H9 (cell line): ENCODE measurements around the gene TH. TPM values are rescaled to one million over a fixed set of nuclear protein-coding genes. Genes with fewer than 3 reads are reported as not detected.

Experiments
- DNase-seq: peaks from one replicate; pipeline ENCODE4 v3.0.0-alpha.2; 2017
- H2AFZ ChIP-seq: one replicate; pipeline ENCODE4 v1.6.1; 2013; ENCODE audit warnings: mild to moderate bottlenecking, low read length, control low read depth, moderate library complexity
- H2AK5ac ChIP-seq: 2 replicates; pipeline ENCODE4 v1.6.1; 2013; ENCODE audit warnings: low read length, control low read depth, mixed read lengths; ENCODE audit not compliant: insufficient read length
- H2BK120ac ChIP-seq: one replicate; pipeline ENCODE4 v1.6.1; 2013; ENCODE audit warnings: low read depth, mild to moderate bottlenecking, low read length, control low read depth, inconsistent platforms; ENCODE audit not compliant: poor library complexity, severe bottlenecking
- H2BK12ac ChIP-seq: 2 replicates; pipeline ENCODE4 v1.6.1; 2013; ENCODE audit warnings: low read length, control low read depth, mixed read lengths, low read depth; ENCODE audit not compliant: insufficient read length
- H2BK15ac ChIP-seq: 2 replicates; pipeline ENCODE4 v1.6.1; 2013; ENCODE audit warnings: low read depth, low read length, control low read depth
- H2BK20ac ChIP-seq: one replicate; pipeline ENCODE4 v1.6.1; 2013; ENCODE audit warnings: low read depth, mild to moderate bottlenecking, low read length, control low read depth, inconsistent platforms; ENCODE audit not compliant: poor library complexity, severe bottlenecking
- H2BK5ac ChIP-seq: 2 replicates; pipeline ENCODE4 v1.6.1; 2013; ENCODE audit warnings: low read length, control low read depth, mixed read lengths; ENCODE audit not compliant: insufficient read length
- H3K14ac ChIP-seq: 2 replicates; pipeline ENCODE4 v1.6.1; 2013; ENCODE audit warnings: low read length, control low read depth; ENCODE audit not compliant: insufficient read depth
- H3K18ac ChIP-seq: 2 replicates; pipeline ENCODE4 v1.6.1; 2013; ENCODE audit warnings: low read depth, mild to moderate bottlenecking, mixed read lengths, low read length, control low read depth; ENCODE audit not compliant: insufficient read length
- H3K23ac ChIP-seq: 2 replicates; pipeline ENCODE4 v1.6.1; 2013; ENCODE audit warnings: low read length, control low read depth, mixed read lengths, low read depth; ENCODE audit not compliant: insufficient read length
- H3K23me2 ChIP-seq: 2 replicates; pipeline ENCODE4 v1.6.1; 2013; ENCODE audit warnings: low read depth, mild to moderate bottlenecking, mixed read lengths, low read length, control low read depth; ENCODE audit not compliant: insufficient read length, poor library complexity, severe bottlenecking
- H3K27ac ChIP-seq: 2 replicates; pipeline ENCODE4 v1.5.1; 2013; ENCODE audit warnings: low read length, control low read depth, mixed read lengths, low read depth; ENCODE audit not compliant: insufficient read length
- H3K27me3 ChIP-seq: 2 replicates; pipeline ENCODE4 v1.6.1; 2013; ENCODE audit warnings: low read length, control low read depth, inconsistent platforms; ENCODE audit not compliant: insufficient read depth
- H3K4ac ChIP-seq: 2 replicates; pipeline ENCODE4 v1.6.1; 2013; ENCODE audit warnings: low read depth, mild to moderate bottlenecking, control low read depth, inconsistent platforms, low read length, moderate library complexity
- H3K4me1 ChIP-seq: 2 replicates; pipeline ENCODE4 v1.6.1; 2013; ENCODE audit warnings: low read length, control low read depth, inconsistent platforms; ENCODE audit not compliant: insufficient read depth
- H3K4me2 ChIP-seq: 2 replicates; pipeline ENCODE4 v1.6.1; 2013; ENCODE audit warnings: low read length, control low read depth, mixed read lengths; ENCODE audit not compliant: insufficient read length, insufficient read depth
- H3K56ac ChIP-seq: 2 replicates; pipeline ENCODE4 v1.6.1; 2013; ENCODE audit warnings: low read depth, mild to moderate bottlenecking, mixed read lengths, low read length, control low read depth; ENCODE audit not compliant: insufficient read length
- H3K79me1 ChIP-seq: 2 replicates; pipeline ENCODE4 v1.6.1; 2013; ENCODE audit warnings: low read depth, mild to moderate bottlenecking, moderate library complexity, low read length, control low read depth, inconsistent platforms; ENCODE audit not compliant: insufficient read depth, poor library complexity, severe bottlenecking
- H3K79me2 ChIP-seq: 2 replicates; pipeline ENCODE4 v1.6.1; 2013; ENCODE audit warnings: low read length, control low read depth, inconsistent platforms; ENCODE audit not compliant: insufficient read depth
- H3K9ac ChIP-seq: 2 replicates; pipeline ENCODE4 v1.6.1; 2013; ENCODE audit warnings: low read length, control low read depth, mixed read lengths; ENCODE audit not compliant: insufficient read length; ENCODE audit errors: extremely low read depth
- H3K9me3 ChIP-seq: one replicate; pipeline ENCODE4 v1.6.1; 2013; ENCODE audit warnings: low read depth, low read length, inconsistent platforms; ENCODE audit not compliant: control insufficient read depth
- H3T11ph ChIP-seq: one replicate; pipeline ENCODE4 v1.6.1; 2013; ENCODE audit warnings: mild to moderate bottlenecking, low read length, control low read depth, inconsistent platforms
- H4K20me1 ChIP-seq: one replicate; pipeline ENCODE4 v1.6.1; 2013; ENCODE audit not compliant: control insufficient read depth, insufficient read length, insufficient read depth
- H4K5ac ChIP-seq: 2 replicates; pipeline ENCODE4 v1.6.1; 2013; ENCODE audit warnings: low read depth, mild to moderate bottlenecking, mixed read lengths, low read length, control low read depth; ENCODE audit not compliant: insufficient read length
- H4K8ac ChIP-seq: replicated peaks from 2 replicates; pipeline ENCODE4 v1.6.1; 2013; ENCODE audit warnings: low read length, control low read depth, mixed read lengths, low read depth; ENCODE audit not compliant: insufficient read length
- H4K91ac ChIP-seq: 2 replicates; pipeline ENCODE4 v1.6.1; 2013; ENCODE audit warnings: low read depth, mild to moderate bottlenecking, moderate library complexity, mixed read lengths, low read length, control low read depth; ENCODE audit not compliant: insufficient read length
- H3K27ac Mint-ChIP-seq, 3 experiments: 2 replicates in 2 of 3; 3 replicates in 1 of 3; pipeline ENCODE4 v1.8.0; 2020 to 2021; ENCODE audit warnings: mixed read lengths in 3 of 3, mild to moderate bottlenecking in 1 of 3, moderate library complexity in 1 of 3
- H3K27me3 Mint-ChIP-seq: 2 replicates; pipeline ENCODE4 v1.8.0; 2021; ENCODE audit warnings: low read depth, mild to moderate bottlenecking, moderate library complexity, mixed read lengths
- H3K36me3 Mint-ChIP-seq, 3 experiments: 2 replicates in 2 of 3; 3 replicates in 1 of 3; pipeline ENCODE4 v1.8.0; 2020 to 2021; ENCODE audit warnings: low read depth in 3 of 3, mixed read lengths in 3 of 3; ENCODE audit not compliant: insufficient read depth in 1 of 3
- H3K4me1 Mint-ChIP-seq, 2 experiments: 2 replicates each; pipeline ENCODE4 v1.8.0; 2020; ENCODE audit warnings: mixed read lengths in 2 of 2
- H3K4me3 Mint-ChIP-seq, 2 experiments: 2 replicates in 1 of 2; 3 replicates in 1 of 2; pipeline ENCODE4 v1.8.0; 2020 to 2021; ENCODE audit warnings: mild to moderate bottlenecking in 2 of 2, mixed read lengths in 2 of 2, moderate library complexity in 1 of 2
- H3K9me3 Mint-ChIP-seq, 2 experiments: 2 replicates in 1 of 2; 3 replicates in 1 of 2; pipeline ENCODE4 v1.8.0; 2020; ENCODE audit warnings: mild to moderate bottlenecking in 2 of 2, mixed read lengths in 2 of 2, moderate library complexity in 1 of 2
- CTCF ChIP-seq: fragments of 200-600 bp; sonication (generic); conservative IDR thresholded peaks from 3 replicates; pipeline ENCODE4 v1.8.0; 2021; ENCODE audit warnings: antibody characterized with exemption, mild to moderate bottlenecking
- WGBS: extraction: QIAGEN DNeasy Blood & Tissue Kit; methylation state at CpG from one replicate; pipeline ENCODE4 v1.1.7; 2013; ENCODE audit warnings: missing lambda C conversion rate, low lambda C conversion rate, mixed read lengths; ENCODE audit not compliant: insufficient read length; ENCODE audit errors: extremely low coverage; 5-methylcytosine and 5-hydroxymethylcytosine counted together
- total RNA-seq: library from RNA; stranded (reverse); gene quantifications from 2 replicates; pipeline ENCODE4 v1.2.1, GENCODE V29; 2021

TH gene
- total RNA-seq, 1 experiment from 2014 or later, result not detected

GRCh38 chr11:2138068-2138430, 33.6 kb downstream of the TH start:
- Histone ChIP-seq H3K27me3 (peaks cover 48% of the 10 kb centered on the region), H2BK15ac (no peak overlapping the region)

More at GRCh38 chr11:2138068-2138430, 33.6 kb downstream of the TH start:
- no peak overlapping the region for H2AFZ ChIP-seq
- no peak overlapping the region for H4K8ac ChIP-seq
- H3K27ac ChIP-seq, result no peak overlapping the region
- WGBS, result no CpG with 5 or more reads among the region's 44 CpGs
- DNase-seq, result no peak
- H3K27me3 Mint-ChIP-seq, result peaks cover 90% of the 10 kb centered on the region
- H3T11ph ChIP-seq, result no peak overlapping the region
- H3K79me2 ChIP-seq, result no peaks in the 10 kb centered on the region
- H3K79me1 ChIP-seq, result no peaks in the 10 kb centered on the region
- peaks cover 14% of the 10 kb centered on the region for H3K23me2 ChIP-seq
- no peak overlapping the region for H4K5ac ChIP-seq
- no peak overlapping the region for H2BK5ac ChIP-seq
- H2BK120ac ChIP-seq, result no peak overlapping the region
- H3K4me1 Mint-ChIP-seq, result peaks cover 9 to 26% of the 10 kb centered on the region in 2 experiments
- H2BK12ac ChIP-seq, result no peak overlapping the region
- no peak overlapping the region for H4K91ac ChIP-seq
- TF ChIP-seq CTCF, result no peak
- no peaks in the 10 kb centered on the region for H3K4me1 ChIP-seq
- no peaks in the 10 kb centered on the region for H3K36me3 Mint-ChIP-seq
- H3K4me3 Mint-ChIP-seq, result peak overlapping the region in 1 of 2 experiments; percentile 76; a peak in 2 of 5 replicates
- H3K9me3 ChIP-seq, result no peaks in the 10 kb centered on the region
- no peak overlapping the region for H3K23ac ChIP-seq
- no peak overlapping the region for H3K27ac Mint-ChIP-seq
- no peak overlapping the region for H3K18ac ChIP-seq
- H2AK5ac ChIP-seq, result no peak overlapping the region
- peak overlapping the region; percentile 62 for H3K4me2 ChIP-seq
- H3K9me3 Mint-ChIP-seq, result peaks cover 2 to 9% of the 10 kb centered on the region in 2 experiments; a peak in 2 of 5 replicates
- no peak overlapping the region for H3K4ac ChIP-seq
- H4K20me1 ChIP-seq, result peaks cover 2% of the 10 kb centered on the region
- no peak overlapping the region for H3K56ac ChIP-seq
- H3K14ac ChIP-seq, result no peak overlapping the region
- H3K9ac ChIP-seq, result no peak overlapping the region
- no peak overlapping the region for H2BK20ac ChIP-seq
